Thymus (tissue), 14 donors: ENCODE results near the gene UGT1A10. TPM values are rescaled to one million over a fixed set of nuclear protein-coding genes. Genes with fewer than 3 reads are reported as not detected.
"Not testable (repeated sequence)": the region's sequence is repeated elsewhere in the genome, so short reads cannot be mapped to it uniquely, and the experiment has no call there.

ENCODE experiments used
- DNase-seq, 9 donors: peaks; one replicate each; pipeline ENCODE4 v3.0.0-alpha.2; 2013; ENCODE audit warnings: low spot score in 9 of 9, low read depth in 6 of 9, missing footprints in 1 of 9
- H3K27ac ChIP-seq, 2 donors: one replicate each; pipeline ENCODE4 v1.5.1; 2013; ENCODE audit warnings: control low read depth in 1 of 2, low read depth in 1 of 2, low read length in 1 of 2, mild to moderate bottlenecking in 1 of 2, moderate library complexity in 1 of 2
- H3K27me3 ChIP-seq, 2 donors: one replicate each; pipeline ENCODE4 v1.5.1; 2013; ENCODE audit warnings: low read length in 1 of 2; ENCODE audit not compliant: control insufficient read depth in 2 of 2, insufficient read depth in 1 of 2
- H3K36me3 ChIP-seq, 2 donors: one replicate each; pipeline ENCODE4 v1.5.1; 2013; ENCODE audit warnings: low read length in 1 of 2, mild to moderate bottlenecking in 1 of 2, moderate library complexity in 1 of 2; ENCODE audit not compliant: control insufficient read depth in 2 of 2, insufficient read depth in 2 of 2
- H3K4me1 ChIP-seq, 2 donors: one replicate each; pipeline ENCODE4 v1.5.1; 2013; ENCODE audit warnings: low read length in 2 of 2; ENCODE audit not compliant: control insufficient read depth in 2 of 2, insufficient read depth in 2 of 2
- H3K4me3 ChIP-seq, 2 donors: one replicate each; pipeline ENCODE4 v1.5.1; 2013; ENCODE audit warnings: low read length in 2 of 2, control low read depth in 1 of 2, mild to moderate bottlenecking in 1 of 2
- H3K9me3 ChIP-seq, 2 donors: one replicate each; pipeline ENCODE4 v1.5.1; 2013; ENCODE audit warnings: low read length in 1 of 2, mild to moderate bottlenecking in 1 of 2; ENCODE audit not compliant: control insufficient read depth in 2 of 2, insufficient read depth in 1 of 2
- WGBS: extraction: QIAGEN DNeasy Blood & Tissue Kit; methylation state at CpG from one replicate; pipeline ENCODE4 v1.1.7; 2013; 5-methylcytosine and 5-hydroxymethylcytosine counted together
- long read RNA-seq, 10 donors: transcript quantifications; one replicate each; lab custom pipeline, GENCODE V29; 2026
- polyA plus RNA-seq: library from polyadenylated mRNA; stranded (reverse); fragments of 200-250 nt; gene quantifications from one replicate; pipeline ENCODE4 v1.2.3, GENCODE V29; 2013
- total RNA-seq: library from RNA; stranded (reverse); fragments of 120-200 nt; gene quantifications from one replicate; pipeline ENCODE4 v1.2.4, GENCODE V29; 2013
- donor health status: healthy.

The UGT1A10 gene
- total RNA-seq, result 0.09 TPM
- polyA plus RNA-seq, result 0.39 TPM
- long read RNA-seq, donor 1, result 0 reads
- long read RNA-seq, donor 2, result 0 reads
- long read RNA-seq, donor 3, result 0 reads
- long read RNA-seq, donor 4, result 0 reads
- long read RNA-seq, donor 5, result 0 reads
- long read RNA-seq, donor 6, result 0 reads
- long read RNA-seq, donor 7, result 0 reads
- long read RNA-seq, donor 8, result 0 reads
- long read RNA-seq, donor 9, result 0 reads
- long read RNA-seq, donor 10, result 0 reads

GRCh38 chr2:233636306-233636705 is at the start of gene UGT1A10:
Gene UGT1A10 (plus strand): TSS chr2:233636448. CDS start chr2:233636523, 75 bp downstream.
- not testable (repeated sequence) for H3K27me3 ChIP-seq, DNase-seq, H3K36me3 ChIP-seq, H3K4me3 ChIP-seq, H3K9me3 ChIP-seq, H3K4me1 ChIP-seq, H3K27ac ChIP-seq
- WGBS, result 96% methylated on average over 10 of the region's 10 CpGs

GRCh38 chr2:233588400-233588799 is 47.8 kb upstream of the UGT1A10 start:
- no peaks in the 10 kb centered on the region for H3K4me1 ChIP-seq
- H3K27ac ChIP-seq, result no peak overlapping the region
- H3K9me3 ChIP-seq, result no peaks in the 10 kb centered on the region
- H3K36me3 ChIP-seq, result no peaks in the 10 kb centered on the region
- no peaks in the 10 kb centered on the region for H3K27me3 ChIP-seq
- H3K4me3 ChIP-seq, result no peak overlapping the region
- WGBS, result 97% methylated on average over 2 of the region's 2 CpGs
- no peak for DNase-seq

- not testable (repeated sequence) for H3K27ac ChIP-seq, H3K9me3 ChIP-seq, DNase-seq, H3K27me3 ChIP-seq, H3K4me3 ChIP-seq, H3K4me1 ChIP-seq, H3K36me3 ChIP-seq
- WGBS, result 100% methylated on average over 1 of the region's 1 CpG
Observed at GRCh38 chr2:233592706-233593105, 43.5 kb upstream of the UGT1A10 start.

- DNase-seq, result no peak
- no peak overlapping the region for H3K27ac ChIP-seq
- H3K36me3 ChIP-seq, result no peaks in the 10 kb centered on the region
- H3K4me3 ChIP-seq, result no peak overlapping the region
- H3K4me1 ChIP-seq, result no peaks in the 10 kb centered on the region
- WGBS, result 94% methylated on average over 8 of the region's 8 CpGs
- H3K9me3 ChIP-seq, result no peaks in the 10 kb centered on the region
- no peaks in the 10 kb centered on the region for H3K27me3 ChIP-seq
Observed at GRCh38 chr2:233593201-233593600, 43.0 kb upstream of the UGT1A10 start.

- Histone ChIP-seq H3K27me3 (no peaks in the 10 kb centered on the region), H3K27ac (no peak overlapping the region), H3K4me1 (no peaks in the 10 kb centered on the region), H3K9me3 (no peaks in the 10 kb centered on the region), H3K4me3 (no peak overlapping the region), H3K36me3 (no peaks in the 10 kb centered on the region)
- WGBS, result 92% methylated on average over 1 of the region's 1 CpG
- DNase-seq, result no peak
Observed at GRCh38 chr2:233597522-233597921, 38.7 kb upstream of the UGT1A10 start.

- no peak overlapping the region for H3K27ac ChIP-seq
- H3K27me3 ChIP-seq, result no peaks in the 10 kb centered on the region
- no peak for DNase-seq
- H3K36me3 ChIP-seq, result no peaks in the 10 kb centered on the region
- no peaks in the 10 kb centered on the region for H3K4me1 ChIP-seq
- H3K9me3 ChIP-seq, result no peaks in the 10 kb centered on the region
- 96% methylated on average over 3 of the region's 3 CpGs for WGBS
- H3K4me3 ChIP-seq, result no peak overlapping the region
Observed at GRCh38 chr2:233598952-233599351, 37.3 kb upstream of the UGT1A10 start.

GRCh38 chr2:233600386-233600785 is 35.9 kb upstream of the UGT1A10 start:
- H3K4me3 ChIP-seq, result no peak overlapping the region
- no peaks in the 10 kb centered on the region for H3K27me3 ChIP-seq
- H3K9me3 ChIP-seq, result no peaks in the 10 kb centered on the region
- 91% methylated on average over 2 of the region's 2 CpGs for WGBS
- no peak for DNase-seq
- no peaks in the 10 kb centered on the region for H3K36me3 ChIP-seq
- no peaks in the 10 kb centered on the region for H3K4me1 ChIP-seq
- H3K27ac ChIP-seq, result no peak overlapping the region

GRCh38 chr2:233602076-233602475 is 34.2 kb upstream of the UGT1A10 start:
- WGBS, result 98% methylated on average over 1 of the region's 1 CpG
- Histone ChIP-seq H3K4me1 (no peaks in the 10 kb centered on the region), H3K9me3 (no peaks in the 10 kb centered on the region), H3K36me3 (no peaks in the 10 kb centered on the region), H3K27ac (no peak overlapping the region), H3K27me3 (no peaks in the 10 kb centered on the region), H3K4me3 (no peak overlapping the region)
- no peak for DNase-seq

- no peak overlapping the region for H3K4me3 ChIP-seq
- no peaks in the 10 kb centered on the region for H3K9me3 ChIP-seq
- H3K27me3 ChIP-seq, result no peaks in the 10 kb centered on the region
- H3K36me3 ChIP-seq, result no peaks in the 10 kb centered on the region
- no peaks in the 10 kb centered on the region for H3K4me1 ChIP-seq
- no peak overlapping the region for H3K27ac ChIP-seq
- 92% methylated on average over 4 of the region's 4 CpGs for WGBS
- DNase-seq, result no peak
Observed at GRCh38 chr2:233603520-233603919, 32.7 kb upstream of the UGT1A10 start.

GRCh38 chr2:233604826-233605225 is 31.4 kb upstream of the UGT1A10 start:
- 98% methylated on average over 3 of the region's 3 CpGs for WGBS
- DNase-seq, result no peak
- no peak overlapping the region for H3K27ac ChIP-seq
- H3K4me1 ChIP-seq, result no peaks in the 10 kb centered on the region
- no peak overlapping the region for H3K4me3 ChIP-seq
- no peaks in the 10 kb centered on the region for H3K27me3 ChIP-seq
- H3K9me3 ChIP-seq, result no peaks in the 10 kb centered on the region
- H3K36me3 ChIP-seq, result no peaks in the 10 kb centered on the region
